ENCODE data around the gene GRHL1.

GRHL1 gene

DNA sequence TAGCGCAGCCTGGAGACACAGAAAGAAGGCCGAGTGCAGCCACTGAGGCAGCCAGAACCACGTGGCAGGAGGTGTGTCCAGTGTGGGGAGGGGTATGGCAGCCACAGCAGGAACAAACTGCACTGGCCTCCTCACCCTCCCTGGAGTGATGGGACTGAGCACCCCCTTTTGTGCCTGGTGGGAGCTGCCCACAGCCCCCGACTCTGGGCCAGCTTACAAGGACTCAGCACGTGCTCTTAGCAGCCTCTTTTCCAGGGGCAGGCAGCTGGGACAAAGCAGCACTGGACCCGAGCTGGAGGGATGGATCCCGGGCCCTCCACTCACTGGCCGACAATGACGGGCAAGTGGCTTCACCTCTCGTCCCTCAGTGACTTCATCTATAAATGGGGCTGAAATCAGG is 86.6 kb downstream of the GRHL1 start:
- no peak overlapping the region for H3K4me3 ChIP-seq (ENCODE audit: low read depth, low read length)
- TF ChIP-seq, protein P1, sequence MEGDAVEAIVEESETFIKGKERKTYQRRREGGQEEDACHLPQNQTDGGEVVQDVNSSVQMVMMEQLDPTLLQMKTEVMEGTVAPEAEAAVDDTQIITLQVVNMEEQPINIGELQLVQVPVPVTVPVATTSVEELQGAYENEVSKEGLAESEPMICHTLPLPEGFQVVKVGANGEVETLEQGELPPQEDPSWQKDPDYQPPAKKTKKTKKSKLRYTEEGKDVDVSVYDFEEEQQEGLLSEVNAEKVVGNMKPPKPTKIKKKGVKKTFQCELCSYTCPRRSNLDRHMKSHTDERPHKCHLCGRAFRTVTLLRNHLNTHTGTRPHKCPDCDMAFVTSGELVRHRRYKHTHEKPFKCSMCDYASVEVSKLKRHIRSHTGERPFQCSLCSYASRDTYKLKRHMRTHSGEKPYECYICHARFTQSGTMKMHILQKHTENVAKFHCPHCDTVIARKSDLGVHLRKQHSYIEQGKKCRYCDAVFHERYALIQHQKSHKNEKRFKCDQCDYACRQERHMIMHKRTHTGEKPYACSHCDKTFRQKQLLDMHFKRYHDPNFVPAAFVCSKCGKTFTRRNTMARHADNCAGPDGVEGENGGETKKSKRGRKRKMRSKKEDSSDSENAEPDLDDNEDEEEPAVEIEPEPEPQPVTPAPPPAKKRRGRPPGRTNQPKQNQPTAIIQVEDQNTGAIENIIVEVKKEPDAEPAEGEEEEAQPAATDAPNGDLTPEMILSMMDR (IDR thresholded peaks at IDR 0.05; ENCODE audit: borderline replicate concordance, insufficient read depth, low read depth, low read length) = no peak

DNA sequence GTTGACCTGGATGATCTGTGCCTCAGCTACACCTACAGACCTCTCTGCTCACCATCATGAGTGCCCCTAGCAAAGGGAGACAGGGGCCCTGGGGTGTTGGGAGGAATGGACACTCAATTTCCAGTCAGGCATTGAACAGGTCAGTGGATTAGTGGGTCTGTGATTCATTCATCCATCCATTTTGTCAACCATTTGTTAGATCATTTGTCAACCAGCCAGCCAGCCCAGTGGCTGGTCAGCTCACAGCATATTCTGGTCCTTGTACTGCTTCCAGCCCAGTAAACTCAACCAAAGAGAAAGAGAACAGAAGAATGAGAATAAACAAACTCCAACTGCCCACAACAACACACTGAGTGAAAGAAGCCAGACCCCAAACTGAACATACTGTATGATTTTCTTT is 87.2 kb downstream of the GRHL1 start:
- TF ChIP-seq, protein P1 (IDR thresholded peaks at IDR 0.05; ENCODE audit: borderline replicate concordance, insufficient read depth, low read depth, low read length) = no peak
- no peak overlapping the region for H3K4me3 ChIP-seq (ENCODE audit: low read depth, low read length)

DNA sequence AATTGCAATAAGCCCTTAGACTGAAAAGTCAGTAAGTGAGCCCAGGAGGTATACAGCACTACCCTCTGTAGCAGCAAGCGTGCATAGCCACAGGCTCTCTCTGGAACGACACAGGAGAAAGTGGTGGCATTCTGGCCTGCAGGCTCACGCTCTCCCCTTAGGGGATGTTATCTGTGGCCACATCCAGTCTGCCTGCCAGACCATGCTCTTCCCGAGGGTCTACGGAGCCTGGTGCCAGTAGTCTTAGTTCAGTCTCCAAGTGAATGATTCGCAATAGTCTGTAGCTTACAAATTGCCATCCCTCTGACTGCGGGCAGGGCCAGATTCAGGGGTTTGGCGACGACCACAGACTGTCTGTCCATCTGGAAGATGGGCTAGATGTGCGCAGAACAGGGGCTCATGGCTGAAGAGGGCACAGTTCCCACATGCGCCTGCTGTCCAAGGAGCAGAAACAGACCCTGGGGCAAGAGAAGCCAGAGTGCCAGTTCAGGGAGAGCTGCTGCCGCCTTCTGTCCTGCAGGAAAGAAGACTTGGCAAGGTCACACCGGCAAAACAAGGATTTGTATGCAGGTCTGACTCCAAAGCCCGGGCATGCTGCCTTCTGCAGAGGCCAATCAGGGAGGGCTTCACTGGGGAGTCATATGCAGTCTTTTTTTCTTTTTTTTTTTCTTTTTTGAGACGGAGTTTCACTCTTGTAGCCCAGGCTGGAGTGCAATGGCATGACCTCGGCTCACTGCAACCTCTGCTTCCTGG is 88.3 kb downstream of the GRHL1 start:
- TF ChIP-seq, protein P1 (IDR thresholded peaks at IDR 0.05; ENCODE audit: borderline replicate concordance, insufficient read depth, low read depth, low read length) = no peak
- no peak overlapping the region for H3K4me3 ChIP-seq (ENCODE audit: low read depth, low read length)

DNA sequence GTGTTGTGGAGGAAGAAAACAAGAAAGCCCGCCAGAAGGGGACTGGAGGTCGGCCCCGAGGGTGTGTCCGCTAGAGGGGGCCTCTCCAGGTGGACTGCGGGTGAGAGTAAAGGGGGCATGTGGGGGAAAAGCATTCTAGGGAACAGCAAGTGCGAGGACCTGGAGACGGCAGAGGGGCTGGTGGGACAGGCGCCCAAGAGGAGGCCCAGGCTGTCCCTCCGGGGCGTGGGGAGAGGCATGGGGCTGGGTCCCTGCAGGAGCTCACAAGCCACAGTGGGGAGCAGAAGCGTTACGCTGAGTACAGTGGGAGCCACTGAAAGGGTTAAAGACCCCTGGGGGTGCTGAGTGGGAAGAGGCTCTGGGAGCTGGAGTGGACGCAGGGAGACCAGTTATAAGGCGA is 90.2 kb downstream of the GRHL1 start:
- no peak overlapping the region for H3K4me3 ChIP-seq (ENCODE audit: low read depth, low read length)
- TF ChIP-seq, protein P1 (IDR thresholded peaks at IDR 0.05; ENCODE audit: borderline replicate concordance, insufficient read depth, low read depth, low read length) = no peak

DNA sequence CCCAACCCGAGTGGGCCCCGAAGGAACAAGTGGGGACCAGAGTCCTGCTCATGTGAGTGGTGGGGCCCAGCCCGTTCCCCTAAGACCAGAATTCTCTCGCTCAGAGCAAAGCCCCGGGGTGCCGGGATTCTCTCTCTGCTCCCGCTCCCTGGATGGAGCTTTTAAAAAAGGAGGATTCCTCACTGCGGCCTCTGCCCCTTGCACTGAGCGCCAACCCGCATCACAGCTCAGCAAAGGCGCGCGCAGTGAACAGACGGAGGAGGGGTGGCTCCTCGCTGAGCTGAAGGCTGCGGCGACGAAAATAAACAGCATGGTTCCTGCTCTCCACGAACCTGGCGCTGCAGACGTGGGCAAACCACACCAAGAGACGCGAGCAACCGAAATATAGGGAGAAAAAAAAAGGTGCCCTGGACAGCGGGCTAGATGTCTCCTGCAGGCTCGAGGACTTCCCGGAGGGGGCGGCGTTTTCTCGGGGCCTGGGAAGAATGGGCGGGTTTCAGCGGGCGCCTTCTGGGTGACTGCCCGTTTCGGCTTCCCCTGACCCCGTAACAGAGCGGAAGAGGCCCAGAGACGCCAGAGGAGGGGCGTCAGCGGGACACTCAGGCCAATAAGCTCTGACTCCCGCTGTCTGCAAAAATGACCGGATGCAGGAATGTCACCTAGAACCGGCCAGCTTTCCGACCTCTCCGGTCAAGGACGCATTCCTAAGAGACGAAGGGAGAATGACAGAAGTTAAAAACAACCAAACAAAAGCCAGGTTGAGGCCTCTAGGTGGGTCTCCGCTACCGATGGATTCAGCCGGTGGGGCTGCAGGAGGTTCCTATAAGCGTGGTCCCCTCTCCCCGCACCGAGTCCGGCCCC is 91.0 kb downstream of the GRHL1 start:
- H3K4me3 ChIP-seq (ENCODE audit: low read depth, low read length) = no peak overlapping the region
- TF ChIP-seq, protein P1 (IDR thresholded peaks at IDR 0.05; ENCODE audit: borderline replicate concordance, insufficient read depth, low read depth, low read length) = no peak

DNA sequence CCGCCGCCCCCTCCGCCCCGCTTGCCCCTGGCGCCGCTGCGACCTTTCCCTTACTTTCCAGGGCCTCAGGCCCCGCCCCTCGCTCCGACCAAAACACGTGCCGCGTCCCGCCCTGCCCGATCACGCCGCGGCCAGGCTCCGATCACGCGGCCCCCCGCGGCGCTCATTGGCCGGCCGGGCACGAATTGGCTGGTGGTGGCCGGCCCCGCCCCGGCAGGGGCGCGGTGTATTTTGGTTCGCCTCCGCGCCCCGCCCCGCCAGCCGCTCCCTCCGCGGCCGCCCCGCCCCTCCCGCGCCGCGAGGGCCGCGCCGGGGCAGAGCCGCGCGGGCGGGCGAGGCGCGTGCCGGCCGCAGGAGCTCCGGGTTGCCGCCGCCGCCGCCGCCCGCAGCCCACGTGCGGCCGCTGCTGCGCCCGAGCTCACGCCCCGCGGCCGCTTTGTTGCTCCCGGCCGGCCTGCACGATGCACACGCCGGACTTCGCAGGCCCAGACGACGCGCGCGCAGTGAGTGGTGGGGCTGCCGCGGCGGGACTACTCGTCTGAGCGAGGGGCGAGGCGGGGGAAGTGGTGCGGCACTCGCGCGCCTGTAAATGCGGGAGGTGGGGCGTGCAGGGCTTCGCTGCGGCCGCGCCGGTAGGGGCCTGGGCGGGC is 91.9 kb downstream of the GRHL1 start, which contains the start of gene KLF11:
Gene KLF11 (plus strand): TSS at position 295 of the 650 bp plus-strand sequence. CDS start 167 bp downstream, at position 462.
- TF ChIP-seq, protein P1 (IDR thresholded peaks at IDR 0.05; ENCODE audit: borderline replicate concordance, insufficient read depth, low read depth, low read length) = no peak
- no peak within 1 kb of the TSS for H3K4me3 ChIP-seq (ENCODE audit: low read depth, low read length)

All from GM12875 (cell line).